ENCODE measurements around the gene HYOU1. TPM values are rescaled to one million over a fixed set of nuclear protein-coding genes. Genes with fewer than 3 reads are reported as not detected.
A peak's percentile ranks its signal among the peaks of the same experiment; 100 is the strongest.

HYOU1 gene
- total RNA-seq, 2 donors from 2014 or later, result 277 to 315 TPM

DNA sequence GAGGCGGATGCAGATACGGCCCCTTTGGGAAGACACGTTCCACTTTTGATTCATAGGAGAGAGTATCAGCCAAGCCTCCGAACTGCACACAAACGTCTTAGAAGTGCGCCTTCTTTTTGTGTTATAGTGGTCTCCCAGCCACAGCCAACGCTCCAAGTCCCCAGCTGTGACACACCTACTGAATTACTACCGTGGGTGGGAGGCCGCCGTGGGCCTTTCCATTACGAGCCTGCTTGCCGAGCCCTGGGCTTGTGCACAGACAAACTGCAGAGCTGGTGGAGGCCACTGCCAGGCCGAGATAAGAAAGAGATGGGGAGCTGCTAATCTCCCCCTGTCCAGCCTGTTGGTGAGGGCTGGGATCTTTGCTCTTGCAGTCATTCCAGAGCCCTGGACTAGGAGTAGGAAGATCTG, 28.4 kb upstream of the HYOU1 start:
- no peaks in the 10 kb centered on the region for H3K9me3 ChIP-seq (ENCODE audit: control insufficient read depth, low read length)
- H3K9me3 Mint-ChIP-seq, result no peaks in the 10 kb centered on the region
- peak overlapping the region; percentile 99 for H3K27ac Mint-ChIP-seq
- no peaks in the 10 kb centered on the region for H3K4me1 ChIP-seq (ENCODE audit: control insufficient read depth, insufficient read depth, low read length)
- TF ChIP-seq, protein P1, sequence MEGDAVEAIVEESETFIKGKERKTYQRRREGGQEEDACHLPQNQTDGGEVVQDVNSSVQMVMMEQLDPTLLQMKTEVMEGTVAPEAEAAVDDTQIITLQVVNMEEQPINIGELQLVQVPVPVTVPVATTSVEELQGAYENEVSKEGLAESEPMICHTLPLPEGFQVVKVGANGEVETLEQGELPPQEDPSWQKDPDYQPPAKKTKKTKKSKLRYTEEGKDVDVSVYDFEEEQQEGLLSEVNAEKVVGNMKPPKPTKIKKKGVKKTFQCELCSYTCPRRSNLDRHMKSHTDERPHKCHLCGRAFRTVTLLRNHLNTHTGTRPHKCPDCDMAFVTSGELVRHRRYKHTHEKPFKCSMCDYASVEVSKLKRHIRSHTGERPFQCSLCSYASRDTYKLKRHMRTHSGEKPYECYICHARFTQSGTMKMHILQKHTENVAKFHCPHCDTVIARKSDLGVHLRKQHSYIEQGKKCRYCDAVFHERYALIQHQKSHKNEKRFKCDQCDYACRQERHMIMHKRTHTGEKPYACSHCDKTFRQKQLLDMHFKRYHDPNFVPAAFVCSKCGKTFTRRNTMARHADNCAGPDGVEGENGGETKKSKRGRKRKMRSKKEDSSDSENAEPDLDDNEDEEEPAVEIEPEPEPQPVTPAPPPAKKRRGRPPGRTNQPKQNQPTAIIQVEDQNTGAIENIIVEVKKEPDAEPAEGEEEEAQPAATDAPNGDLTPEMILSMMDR (conservative IDR thresholded peaks at IDR 0.05), result no peak
- peaks cover 19% of the 10 kb centered on the region for H3K36me3 ChIP-seq (ENCODE audit: control insufficient read depth, insufficient read depth, low read length)
- H3K4me3 Mint-ChIP-seq, result peak overlapping the region; percentile 90
- H3K36me3 Mint-ChIP-seq (ENCODE audit: low read depth), result peaks cover 21% of the 10 kb centered on the region
- H3K27ac ChIP-seq (ENCODE audit: low read depth, low read length), result no peak overlapping the region
- H3K27me3 Mint-ChIP-seq (ENCODE audit: insufficient read depth), result no peaks in the 10 kb centered on the region
- peak overlapping the region; percentile 95 for H3K4me3 ChIP-seq (ENCODE audit: low read length)
- DNase-seq, result no peak
- H3K4me1 Mint-ChIP-seq, result peaks cover 6% of the 10 kb centered on the region
- H3K27me3 ChIP-seq (ENCODE audit: control insufficient read depth, insufficient read depth, low read length, poor library complexity, severe bottlenecking), result no peaks in the 10 kb centered on the region
- H3K9ac ChIP-seq (ENCODE audit: extremely low read depth, low read length, poor library complexity, severe bottlenecking), result peak overlapping the region; percentile 80
- WGBS, 2 experiments (ENCODE audit: insufficient coverage in 1 of 2, insufficient read length in 1 of 2), result 3 to 8% methylated on average over 11 to 13 of the region's 13 CpGs

GRCh38 chr11:119084663-119085436, 27.8 kb upstream of the HYOU1 start, which contains the start of gene HMBS:
Gene HMBS (plus strand): TSS chr11:119084881. CDS start chr11:119085034, 153 bp downstream.
- H3K36me3 ChIP-seq (ENCODE audit: control insufficient read depth, insufficient read depth, low read length), result peaks cover 23% of the 10 kb centered on the region
- TF ChIP-seq, protein P1 (conservative IDR thresholded peaks at IDR 0.05), result no peak
- H3K27me3 Mint-ChIP-seq (ENCODE audit: insufficient read depth), result no peaks in the 10 kb centered on the region
- H3K9me3 ChIP-seq (ENCODE audit: control insufficient read depth, low read length), result no peaks in the 10 kb centered on the region
- peak; percentile 98 for DNase-seq
- H3K27ac ChIP-seq (ENCODE audit: low read depth, low read length), result peak within 1 kb of the TSS; percentile 78
- peak within 1 kb of the TSS; percentile 99 for H3K27ac Mint-ChIP-seq
- H3K27me3 ChIP-seq (ENCODE audit: control insufficient read depth, insufficient read depth, low read length, poor library complexity, severe bottlenecking), result no peaks in the 10 kb centered on the region
- H3K9me3 Mint-ChIP-seq, result no peaks in the 10 kb centered on the region
- H3K4me3 Mint-ChIP-seq, result peak within 1 kb of the TSS; percentile 90
- no peaks in the 10 kb centered on the region for H3K4me1 ChIP-seq (ENCODE audit: control insufficient read depth, insufficient read depth, low read length)
- H3K36me3 Mint-ChIP-seq (ENCODE audit: low read depth), result peaks cover 24% of the 10 kb centered on the region
- H3K4me3 ChIP-seq (ENCODE audit: low read length), result peak within 1 kb of the TSS; percentile 95
- H3K9ac ChIP-seq (ENCODE audit: extremely low read depth, low read length, poor library complexity, severe bottlenecking), result peak within 1 kb of the TSS; percentile 80
- H3K4me1 Mint-ChIP-seq, result peaks cover 6% of the 10 kb centered on the region
- WGBS, 2 experiments (ENCODE audit: insufficient coverage in 1 of 2, insufficient read length in 1 of 2), result 2 to 4% methylated on average over 18 to 45 of the region's 45 CpGs

GRCh38 chr11:119081682-119082260, 24.8 kb upstream of the HYOU1 start:
- TF ChIP-seq, protein P1 (conservative IDR thresholded peaks at IDR 0.05), result no peak
- Histone ChIP-seq H3K4me1 (ENCODE audit: control insufficient read depth, insufficient read depth, low read length) (no peaks in the 10 kb centered on the region), H3K9me3 (ENCODE audit: control insufficient read depth, low read length) (no peaks in the 10 kb centered on the region), H3K36me3 (ENCODE audit: control insufficient read depth, insufficient read depth, low read length) (peaks cover 53% of the 10 kb centered on the region), H3K27ac (ENCODE audit: low read depth, low read length) (no peak overlapping the region), H3K9ac (ENCODE audit: extremely low read depth, low read length, poor library complexity, severe bottlenecking) (no peak overlapping the region), H3K4me3 (ENCODE audit: low read length) (no peak overlapping the region), H3K27me3 (ENCODE audit: control insufficient read depth, insufficient read depth, low read length, poor library complexity, severe bottlenecking) (no peaks in the 10 kb centered on the region)
- no peak overlapping the region for H3K4me3 Mint-ChIP-seq
- H3K4me1 Mint-ChIP-seq, result peaks cover 3% of the 10 kb centered on the region
- no peaks in the 10 kb centered on the region for H3K27me3 Mint-ChIP-seq (ENCODE audit: insufficient read depth)
- WGBS, 2 experiments (ENCODE audit: insufficient coverage in 1 of 2, insufficient read length in 1 of 2), result 92 to 94% methylated on average over 5 to 7 of the region's 7 CpGs
- H3K9me3 Mint-ChIP-seq, result no peaks in the 10 kb centered on the region
- no peak overlapping the region for H3K27ac Mint-ChIP-seq
- peaks cover 54% of the 10 kb centered on the region for H3K36me3 Mint-ChIP-seq (ENCODE audit: low read depth)
- no peak for DNase-seq
